SU-DHL-6 (cell line): Measurements from ENCODE around the gene IPPK.
A peak's percentile ranks its signal among the peaks of the same experiment; 100 is the strongest.

ENCODE experiments used
- H2AFZ ChIP-seq: fragments of 200-600 bp; sonication (generic); 2 replicates; pipeline ENCODE4 v1.6.1; 2014; ENCODE audit warnings: low read depth, mild to moderate bottlenecking, moderate library complexity, mixed read lengths, antibody characterized with exemption, low read length; ENCODE audit not compliant: severe bottlenecking
- H3F3A ChIP-seq: fragments of 200-600 bp; shearing (Covaris generic); 2 replicates; pipeline ENCODE4 v1.6.0; 2016; ENCODE audit warnings: antibody characterized with exemption, mild to moderate bottlenecking; ENCODE audit not compliant: insufficient read depth
- H3K27ac ChIP-seq: fragments of 200-600 bp; sonication (generic); 2 replicates; pipeline ENCODE4 v1.5.1; 2016; ENCODE audit warnings: low read depth, mild to moderate bottlenecking, low read length, moderate library complexity, mixed read lengths
- H3K27me3 ChIP-seq: fragments of 200-600 bp; sonication (generic), shearing (Covaris generic); 2 replicates; pipeline ENCODE4 v1.6.0; 2014; ENCODE audit warnings: mild to moderate bottlenecking, low read length
- H3K36me3 ChIP-seq: fragments of 200-600 bp; sonication (generic); 2 replicates; pipeline ENCODE4 v1.6.1; 2014; ENCODE audit warnings: mild to moderate bottlenecking, low read length, mixed read lengths
- H3K4me2 ChIP-seq: fragments of 300-600, 200-600 bp; shearing (Covaris generic), sonication (generic); 2 replicates; pipeline ENCODE4 v1.6.0; 2014; ENCODE audit warnings: low read length, low read depth, mild to moderate bottlenecking; ENCODE audit not compliant: poor library complexity, severe bottlenecking
- H3K4me3 ChIP-seq: fragments of 200-600 bp; sonication (generic); 2 replicates; pipeline ENCODE4 v1.5.1; 2014; ENCODE audit warnings: antibody characterized with exemption, low read length, mild to moderate bottlenecking, mixed read lengths; ENCODE audit not compliant: insufficient read depth, poor library complexity, severe bottlenecking
- H3K79me2 ChIP-seq: fragments of 200-600 bp; sonication (generic); 2 replicates; pipeline ENCODE4 v1.6.1; 2014; ENCODE audit warnings: mild to moderate bottlenecking, low read length, moderate library complexity; ENCODE audit not compliant: insufficient read depth
- H3K9ac ChIP-seq: fragments of 200-600 bp; sonication (generic); 2 replicates; pipeline ENCODE4 v1.7.0; 2014; ENCODE audit warnings: mild to moderate bottlenecking, low read length
- H3K9me2 ChIP-seq: fragments of 200-600 bp; sonication (generic); replicated peaks from 2 replicates; pipeline ENCODE4 v1.6.1; 2014; ENCODE audit warnings: low read length; ENCODE audit not compliant: insufficient read depth
- H3K9me3 ChIP-seq: fragments of 200-600 bp; sonication (generic); 2 replicates; pipeline ENCODE4 v1.6.1; 2014; ENCODE audit warnings: low read length, mixed read lengths; ENCODE audit not compliant: insufficient read depth
- H4K20me1 ChIP-seq: fragments of 200-600 bp; sonication (generic); 2 replicates; pipeline ENCODE4 v1.6.1; 2014; ENCODE audit warnings: low read depth, mild to moderate bottlenecking, antibody characterized with exemption, low read length, moderate library complexity, mixed read lengths
- CTCF ChIP-seq: fragments of 200-600 bp; sonication (generic); IDR thresholded peaks from one replicate; pipeline ENCODE4 v1.5.1; 2017; ENCODE audit warnings: antibody characterized with exemption, mild to moderate bottlenecking, low read length, moderate library complexity; ENCODE audit not compliant: insufficient read depth, poor library complexity, severe bottlenecking
- EZH2phosphoT487 ChIP-seq: fragments of 200-600 bp; sonication (generic), shearing (Covaris generic); conservative IDR thresholded peaks from 2 replicates; pipeline ENCODE4 v1.6.1; 2018; ENCODE audit warnings: mild to moderate bottlenecking, antibody characterized with exemption, low read length, moderate library complexity, mixed read lengths

Gene IPPK

GRCh38 chr9:92636627-92637026 lies 33.3 kb downstream of the IPPK start:
- 0 out of 2 replicates have a peak, but pooled peaks cover 2% of the 10 kb centered on the region for H3K36me3 ChIP-seq
- TF ChIP-seq CTCF (no peak), EZH2phosphoT487 (no peak)

GRCh38 chr9:92635760-92636159 lies 34.2 kb downstream of the IPPK start:
- Histone ChIP-seq H3K4me3 (no peak overlapping the region), H3K4me2 (no peak overlapping the region), H3K27me3 (no peaks in the 10 kb centered on the region), H3K9ac (no peak overlapping the region), H3K9me3 (no peaks in the 10 kb centered on the region), H3K36me3 (0 out of 2 replicates have a peak, but pooled peaks cover 2% of the 10 kb centered on the region), H3K27ac (no peak overlapping the region), H2AFZ (no peak overlapping the region), H3F3A (no peaks in the 10 kb centered on the region), H4K20me1 (no peaks in the 10 kb centered on the region), H3K9me2 (no peaks in the 10 kb centered on the region), H3K79me2 (no peaks in the 10 kb centered on the region)
- TF ChIP-seq EZH2phosphoT487 (no peak), CTCF (no peak)

More at GRCh38 chr9:92636627-92637026, 33.3 kb downstream of the IPPK start:
- H3K4me3 ChIP-seq = no peak overlapping the region
- H3K27me3 ChIP-seq = no peaks in the 10 kb centered on the region
- H3K4me2 ChIP-seq = no peak overlapping the region
- no peaks in the 10 kb centered on the region for H4K20me1 ChIP-seq
- no peaks in the 10 kb centered on the region for H3K9me3 ChIP-seq
- no peak overlapping the region for H3K9ac ChIP-seq
- H3K79me2 ChIP-seq = no peaks in the 10 kb centered on the region
- H3F3A ChIP-seq = no peaks in the 10 kb centered on the region
- H3K27ac ChIP-seq = no peak overlapping the region
- no peak overlapping the region for H2AFZ ChIP-seq
- H3K9me2 ChIP-seq = no peaks in the 10 kb centered on the region

- Histone ChIP-seq H3K9ac (no peak overlapping the region), H3K36me3 (0 out of 2 replicates have a peak, but pooled peaks cover 2% of the 10 kb centered on the region), H3K4me3 (no peak overlapping the region), H3K9me3 (no peaks in the 10 kb centered on the region), H2AFZ (no peak overlapping the region), H3K27ac (no peak overlapping the region), H3F3A (no peaks in the 10 kb centered on the region), H3K4me2 (no peak overlapping the region), H3K9me2 (no peaks in the 10 kb centered on the region), H3K27me3 (no peaks in the 10 kb centered on the region), H3K79me2 (no peaks in the 10 kb centered on the region), H4K20me1 (no peaks in the 10 kb centered on the region)
- no peak for TF ChIP-seq EZH2phosphoT487
- peak; percentile 74 for TF ChIP-seq CTCF
Measured at GRCh38 chr9:92634712-92635605, 35.0 kb downstream of the IPPK start.
